Mesenteric fat pad (tissue), 1 donor: ENCODE data around the gene KRTAP22-2. TPM values are rescaled to one million over a fixed set of nuclear protein-coding genes. Genes with fewer than 3 reads are reported as not detected.

ENCODE experiments used
- DNase-seq: peaks from one replicate; pipeline ENCODE4 v3.0.0-alpha.2; 2020; ENCODE audit warnings: low spot score
- long read RNA-seq: library from polyadenylated mRNA; unstranded; transcript quantifications from one replicate; pipeline ENCODE4 v2.0.0, GENCODE V29; 2020
- total RNA-seq: library from RNA; stranded (reverse); fragmentation: NEBNext Ultra II Directional; extraction: Animal tissue kit (Norgen Biotek cat#: 25700); gene quantifications from one replicate; pipeline ENCODE4 v1.2.1, GENCODE V29; 2021
- donor health status: DM: yes; HTN: yes; CAD: no.

The KRTAP22-2 gene
- not detected for total RNA-seq
- long read RNA-seq: 0 reads

GRCh38 chr21:30590297-30590696 lies at the start of gene KRTAP22-2:
Gene KRTAP22-2, minus strand, starts transcription at chr21:30590397.
- DNase-seq: no peak

- DNase-seq: no peak
Observed at GRCh38 chr21:30638686-30639085, 48.5 kb upstream of the KRTAP22-2 start.

GRCh38 chr21:30634906-30635305 lies 44.7 kb upstream of the KRTAP22-2 start, which contains the start of gene KRTAP20-2:
Gene KRTAP20-2, plus strand, starts transcription at chr21:30635206. Its CDS starts 58 bp downstream, at chr21:30635264.
- no peak for DNase-seq

- DNase-seq: no peak
Observed at GRCh38 chr21:30629200-30629599, 39.0 kb upstream of the KRTAP22-2 start.

GRCh38 chr21:30628109-30628508 lies 37.9 kb upstream of the KRTAP22-2 start:
- no peak for DNase-seq

GRCh38 chr21:30625449-30626165 lies 35.4 kb upstream of the KRTAP22-2 start:
- DNase-seq: no peak

- DNase-seq: no peak
Observed at GRCh38 chr21:30623362-30623761, 33.2 kb upstream of the KRTAP22-2 start.

- DNase-seq: no peak
Observed at GRCh38 chr21:30620522-30620921, 30.3 kb upstream of the KRTAP22-2 start, which contains the start of gene KRTAP20-4. Gene KRTAP20-4, plus strand, starts transcription at chr21:30620627.

GRCh38 chr21:30620080-30620479 lies 29.9 kb upstream of the KRTAP22-2 start:
- DNase-seq: no peak

GRCh38 chr21:30616125-30616524 lies 25.9 kb upstream of the KRTAP22-2 start, which contains the start of gene KRTAP20-1:
Gene KRTAP20-1, plus strand, starts transcription at chr21:30616425. Its CDS starts 30 bp downstream, at chr21:30616455.
- DNase-seq: no peak

GRCh38 chr21:30615199-30615598 lies 25.0 kb upstream of the KRTAP22-2 start:
- no peak for DNase-seq

- DNase-seq: no peak
Observed at GRCh38 chr21:30613836-30614235, 23.6 kb upstream of the KRTAP22-2 start, which contains the start of gene KRTAP6-1. Gene KRTAP6-1, minus strand, starts transcription at chr21:30613930. Its CDS starts 26 bp downstream, at chr21:30613904.

- DNase-seq: no peak
Observed at GRCh38 chr21:30612132-30612531, 21.9 kb upstream of the KRTAP22-2 start.

- no peak for DNase-seq
Observed at GRCh38 chr21:30605968-30606367, 15.8 kb upstream of the KRTAP22-2 start.

GRCh38 chr21:30600787-30601186 lies 10.6 kb upstream of the KRTAP22-2 start, which contains the start of gene KRTAP22-1:
Gene KRTAP22-1, plus strand, starts transcription at chr21:30601087.
- DNase-seq: no peak

- DNase-seq: no peak
Observed at GRCh38 chr21:30598802-30599201, 8.6 kb upstream of the KRTAP22-2 start, which contains the start of gene KRTAP6-2. Gene KRTAP6-2, minus strand, starts transcription at chr21:30598902. Its CDS starts 28 bp downstream, at chr21:30598874.

GRCh38 chr21:30592140-30592539 lies 1.9 kb upstream of the KRTAP22-2 start, which contains the start of gene KRTAP6-3:
Gene KRTAP6-3, plus strand, starts transcription at chr21:30592440. Its CDS starts 6 bp downstream, at chr21:30592446.
- DNase-seq: no peak

GRCh38 chr21:30582870-30583269 lies 7.3 kb downstream of the KRTAP22-2 start:
- DNase-seq: no peak

GRCh38 chr21:30580132-30580531 lies 10.1 kb downstream of the KRTAP22-2 start:
- no peak for DNase-seq

GRCh38 chr21:30579346-30579745 lies 10.9 kb downstream of the KRTAP22-2 start:
- DNase-seq: no peak

- no peak for DNase-seq
Observed at GRCh38 chr21:30577766-30578165, 12.4 kb downstream of the KRTAP22-2 start.

- no peak for DNase-seq
Observed at GRCh38 chr21:30567617-30568016, 22.6 kb downstream of the KRTAP22-2 start.

GRCh38 chr21:30563630-30564029 lies 26.6 kb downstream of the KRTAP22-2 start:
- DNase-seq: no peak
